SK-N-SH (cell line): ENCODE results near the gene THSD8. TPM values are rescaled to one million over a fixed set of nuclear protein-coding genes. Genes with fewer than 3 reads are reported as not detected.
A peak's percentile ranks its signal among the peaks of the same experiment; 100 is the strongest.

Experiments
- CTCF ChIA-PET: fragments of 300-600, 350-600 bp; formaldehyde crosslinking; extraction: SDS; loops from one replicate; lab custom pipeline; 2021; lab: Yijun Ruan, JAX
- POLR2A ChIA-PET: fragments of 350-600 bp; sonication (Branson Sonifier 250); formaldehyde crosslinking; extraction: SDS; loops from one replicate; lab custom pipeline; 2020; ENCODE audit warnings: antibody characterized with exemption, inconsistent platforms; lab: Yijun Ruan, JAX
- DNase-seq: peaks from one replicate; pipeline ENCODE4 v3.0.0; 2012
- H2AFZ ChIP-seq: fragments of 200-600 bp; sonication (generic); 2 replicates; pipeline ENCODE4 v1.8.1; 2016; ENCODE audit warnings: antibody characterized with exemption, mild to moderate bottlenecking, low read depth
- H3F3A ChIP-seq: fragments of 200-600 bp; sonication (generic); replicated peaks from 2 replicates; pipeline ENCODE3; 2016; ENCODE audit warnings: antibody characterized with exemption, mild to moderate bottlenecking; ENCODE audit not compliant: insufficient read depth
- H3K27ac ChIP-seq, 2 experiments: fragments of 200-500 bp in 1 of 2; fragments of 200-600 bp in 1 of 2; sonication (Bioruptor generic) in 1 of 2; sonication (generic), shearing (Covaris generic) in 1 of 2; 2 replicates each; pipeline versions ENCODE4 v1.5.1 to v1.6.1; 2014 to 2016; ENCODE audit warnings: low read depth in 2 of 2, inconsistent platforms in 1 of 2, low read length in 1 of 2, mild to moderate bottlenecking in 1 of 2, mixed read lengths in 1 of 2
- H3K27me3 ChIP-seq: fragments of 200-600 bp; sonication (generic), shearing (Covaris generic); 2 replicates; pipeline ENCODE4 v1.6.1; 2016; ENCODE audit warnings: mixed run types; ENCODE audit not compliant: insufficient read depth
- H3K36me3 ChIP-seq, 2 experiments: fragments of 200-500 bp in 1 of 2; fragments of 200-600 bp in 1 of 2; sonication (Bioruptor generic) in 1 of 2; sonication (generic) in 1 of 2; replicated peaks in 1 of 2; 2 replicates each; pipeline versions ENCODE3 to v1.5.1; 2014 to 2016; ENCODE audit warnings: low read length in 1 of 2, mild to moderate bottlenecking in 1 of 2; ENCODE audit not compliant: insufficient read depth in 2 of 2, control insufficient read depth in 1 of 2
- H3K4me1 ChIP-seq, 2 experiments: fragments of 200-500 bp in 1 of 2; fragments of 200-600 bp in 1 of 2; sonication (Bioruptor generic) in 1 of 2; sonication (generic), shearing (Covaris generic) in 1 of 2; 2 replicates each; pipeline versions ENCODE4 v1.5.1 to v1.6.1; 2014 to 2016; ENCODE audit warnings: low read depth in 1 of 2, low read length in 1 of 2, mixed run types in 1 of 2; ENCODE audit not compliant: insufficient read depth in 2 of 2, control insufficient read depth in 1 of 2
- H3K4me2 ChIP-seq: fragments of 200-600 bp; sonication (generic), shearing (Covaris generic); 2 replicates; pipeline ENCODE4 v1.6.1; 2017; ENCODE audit warnings: mixed run types
- H3K4me3 ChIP-seq, 2 experiments: fragments of 200-500 bp in 1 of 2; fragments of 200-600 bp in 1 of 2; sonication (Bioruptor generic) in 1 of 2; sonication (generic), shearing (Covaris generic) in 1 of 2; 2 replicates each; pipeline versions ENCODE4 v1.5.1 to v1.8.1; 2014 to 2016; ENCODE audit warnings: low read depth in 2 of 2, inconsistent platforms in 1 of 2, low read length in 1 of 2, mild to moderate bottlenecking in 1 of 2, mixed read lengths in 1 of 2, moderate library complexity in 1 of 2
- H3K79me2 ChIP-seq: fragments of 200-600 bp; sonication (generic); 2 replicates; pipeline ENCODE4 v1.8.1; 2017; ENCODE audit warnings: mild to moderate bottlenecking; ENCODE audit not compliant: insufficient read depth
- H3K9ac ChIP-seq: fragments of 200-600 bp; sonication (generic); 2 replicates; pipeline ENCODE4 v1.6.1; 2017; ENCODE audit warnings: mixed run types
- H3K9me2 ChIP-seq: fragments of 200-600 bp; sonication (generic); 2 replicates; pipeline ENCODE4 v1.6.1; 2017; ENCODE audit warnings: mixed run types
- H3K9me3 ChIP-seq: fragments of 200-600 bp; sonication (generic); 2 replicates; pipeline ENCODE4 v1.6.1; 2017; ENCODE audit warnings: mixed run types, mild to moderate bottlenecking, moderate library complexity
- H4K20me1 ChIP-seq: fragments of 200-600 bp; sonication (generic); 2 replicates; pipeline ENCODE4 v1.6.1; 2017; ENCODE audit warnings: mild to moderate bottlenecking, mixed run types; ENCODE audit not compliant: insufficient read depth
- CTCF ChIP-seq: fragments of 200-600 bp; sonication (generic); IDR thresholded peaks from 2 replicates; pipeline ENCODE4 v1.6.1; 2017; ENCODE audit warnings: antibody characterized with exemption, mild to moderate bottlenecking, moderate library complexity
- ELF1 ChIP-seq: IDR thresholded peaks from 2 replicates; pipeline ENCODE4 v1.4.0; 2012
- EP300 ChIP-seq, 2 experiments: IDR thresholded peaks; 2 replicates each; pipeline versions ENCODE4 v1.4.0 to v1.6.1; 2012; ENCODE audit warnings: borderline replicate concordance in 1 of 2, low read depth in 1 of 2, low read length in 1 of 2
- FOXM1 ChIP-seq: IDR thresholded peaks from 2 replicates; pipeline ENCODE4 v1.4.0; 2012; ENCODE audit warnings: low read depth, mild to moderate bottlenecking
- GABPA ChIP-seq: IDR thresholded peaks from 2 replicates; pipeline ENCODE4 v1.4.0; 2012; ENCODE audit warnings: low read depth, mild to moderate bottlenecking
- IRF3 ChIP-seq: fragments of 150-350 bp; IDR thresholded peaks from 2 replicates; pipeline ENCODE4 v1.6.1; 2016; ENCODE audit warnings: mild to moderate bottlenecking, low read depth, low read length
- MAX ChIP-seq: IDR thresholded peaks from 2 replicates; pipeline ENCODE4 v1.4.0; 2012; ENCODE audit warnings: low read depth
- MEF2A ChIP-seq: IDR thresholded peaks from 2 replicates; pipeline ENCODE4 v1.4.0; 2012; ENCODE audit warnings: low read depth, borderline replicate concordance
- MXI1 ChIP-seq: IDR thresholded peaks from 2 replicates; pipeline ENCODE4 v1.6.1; 2012; ENCODE audit warnings: mild to moderate bottlenecking, low read depth, low read length, improper control_type of control experiment
- RFX5 ChIP-seq: IDR thresholded peaks from 2 replicates; pipeline ENCODE4 v1.6.1; 2012; ENCODE audit warnings: mild to moderate bottlenecking, improper control_type of control experiment, low read length
- RXRA ChIP-seq: IDR thresholded peaks from 2 replicates; pipeline ENCODE4 v1.4.0; 2012; ENCODE audit warnings: low read depth, mild to moderate bottlenecking, borderline replicate concordance
- SIN3A ChIP-seq: IDR thresholded peaks from 2 replicates; pipeline ENCODE4 v1.6.1; 2012; ENCODE audit warnings: low read depth, mild to moderate bottlenecking, low read length, moderate library complexity, borderline replicate concordance
- USF2 ChIP-seq: fragments of 150-350 bp; IDR thresholded peaks from 2 replicates; pipeline ENCODE4 v1.6.1; 2017; ENCODE audit warnings: antibody characterized with exemption, low read length, low read depth, borderline replicate concordance
- YY1 ChIP-seq: IDR thresholded peaks from 2 replicates; pipeline ENCODE4 v1.4.0; 2012; ENCODE audit warnings: low read depth, mild to moderate bottlenecking
- ZBTB33 ChIP-seq: IDR thresholded peaks from 2 replicates; pipeline ENCODE4 v1.4.0; 2012; ENCODE audit warnings: low read depth, borderline replicate concordance
- WGBS: methylation state at CpG from one replicate; pipeline ENCODE4 v1.1.6; 2017; ENCODE audit warnings: low lambda C conversion rate; 5-methylcytosine and 5-hydroxymethylcytosine counted together
- polyA plus RNA-seq, 3 experiments: library from polyadenylated mRNA; depleted of rRNA; stranded (reverse); fragments of >200 nt; gene quantifications; 2 replicates each; pipeline ENCODE4 v1.2.3, GENCODE V29; 2012

Gene THSD8
- polyA plus RNA-seq, 1 of the 3 experiments (the other 2 are of a cell fraction): not detected

- Histone ChIP-seq H3F3A (peaks cover 60% of the 10 kb centered on the region), H3K36me3 (peaks cover 0 to 6% of the 10 kb centered on the region in 2 experiments), H3K27me3 (no peaks in the 10 kb centered on the region), H3K27ac (peak overlapping the region; percentile 96 to 97), H3K9me2 (no peaks in the 10 kb centered on the region), H3K4me2 (peak overlapping the region; percentile 88), H3K4me1 (peaks cover 38 to 58% of the 10 kb centered on the region in 2 experiments), H4K20me1 (peaks cover 17% of the 10 kb centered on the region), H3K9ac (peak overlapping the region; percentile 95), H3K9me3 (no peaks in the 10 kb centered on the region), H3K4me3 (peak overlapping the region; percentile 37 to 80; a peak in 3 of 4 replicates), H2AFZ (peak overlapping the region; percentile 63; the same call in 1 of the 2 replicates), H3K79me2 (peaks cover 20% of the 10 kb centered on the region)
- ChIA-PET POLR2A (interaction anchor here (0.7 to 1.1 kb wide), 3 partner anchors 10 to 67 kb away, joined by 3 to 5 read pairs (median 4); no protein-coding TSS in a partner anchor), CTCF (interaction anchor here (1.1 to 17.1 kb wide), 5 partner anchors 12 to 58 kb away, joined by 3 to 321 read pairs (median 14); no protein-coding TSS in a partner anchor)
- no peak for DNase-seq
- TF ChIP-seq YY1 (no peak), IRF3 (no peak), ZBTB33 (no peak), USF2 (no peak), MXI1 (no peak), RFX5 (no peak), FOXM1 (no peak), SIN3A (no peak), MEF2A (no peak), GABPA (no peak), RXRA (no peak), CTCF (no peak), ELF1 (no peak), MAX (no peak), EP300 (IDR thresholded peaks at IDR 0.05; ENCODE audit: borderline replicate concordance in 1 of 2, low read depth in 1 of 2, low read length in 1 of 2) (no peak)
- 11% methylated on average over 12 of the region's 46 CpGs for WGBS
These were observed 12.6 kb upstream of the THSD8 start for GRCh38 chr19:12789098-12789903.
